IPS-NIHi11 (cell line): ENCODE data around the gene B9D1.

Experiments
- DNase-seq: peaks from one replicate; pipeline ENCODE4 v3.0.0; 2012; ENCODE audit warnings: mixed read lengths, low spot score

B9D1 gene

GRCh38 chr17:19301973-19302372 lies 60.5 kb downstream of the B9D1 start:
- no peak for DNase-seq

- no peak for DNase-seq
These were observed 61.1 kb downstream of the B9D1 start for GRCh38 chr17:19301274-19301951.

GRCh38 chr17:19299866-19300265 lies 62.7 kb downstream of the B9D1 start:
- DNase-seq, result no peak

GRCh38 chr17:19299214-19299747 lies 63.2 kb downstream of the B9D1 start:
- DNase-seq, result no peak

- DNase-seq, result no peak
These were observed 63.8 kb downstream of the B9D1 start for GRCh38 chr17:19298569-19299213.

GRCh38 chr17:19296786-19297778 lies 65.4 kb downstream of the B9D1 start:
- DNase-seq, result no peak

- no peak for DNase-seq
These were observed 66.9 kb downstream of the B9D1 start for GRCh38 chr17:19295473-19296135.

GRCh38 chr17:19294443-19294842 lies 68.1 kb downstream of the B9D1 start:
- DNase-seq, result no peak
